ENCODE results near the gene TNFRSF4. TPM values are rescaled to one million over a fixed set of nuclear protein-coding genes. Genes with fewer than 3 reads are reported as not detected.

TNFRSF4 gene
- total RNA-seq, 5 donors from 2014 or later (not counting 1 experiment from before 2014, with no cell fraction given): 15.1 to 35.4 (median 17.8) TPM

DNA sequence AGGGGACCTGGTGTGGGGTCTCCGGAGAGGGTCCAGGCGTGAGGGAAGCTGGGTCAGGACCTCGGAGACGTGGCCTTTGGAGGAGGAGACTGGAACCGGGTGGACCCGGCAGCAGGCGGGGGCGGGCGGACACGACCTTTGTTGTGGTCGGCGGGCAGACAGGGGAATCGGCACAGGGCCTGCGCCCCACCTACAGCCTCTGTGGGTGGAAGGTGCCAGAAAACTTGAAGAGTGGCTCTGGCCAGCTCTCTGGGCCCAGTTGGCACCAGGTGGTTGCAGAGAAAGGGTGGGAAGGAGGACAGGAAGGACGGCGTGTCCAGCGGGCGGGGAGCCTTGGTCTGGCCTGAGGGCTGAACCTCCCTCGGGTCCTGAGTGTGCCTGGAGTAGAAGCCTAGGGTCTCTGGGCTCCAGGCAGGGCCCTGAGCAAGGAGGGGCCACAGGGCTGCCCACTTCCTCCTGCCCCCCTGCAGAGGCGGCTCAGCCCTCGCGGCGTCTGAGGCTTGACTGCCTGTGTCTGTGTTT lies 48.0 kb downstream of the TNFRSF4 start:
- Histone ChIP-seq H3K9me3 (no peaks in the 10 kb centered on the region), H3K4me1 (ENCODE audit: control insufficient read depth in 1 of 2, extremely low read depth in 1 of 2, insufficient read depth in 2 of 2, low read length in 2 of 2) (peaks cover 11 to 20% of the 10 kb centered on the region in 2 experiments), H3K27ac (ENCODE audit: low read length) (no peak overlapping the region), H3K36me3 (ENCODE audit: control insufficient read depth in 2 of 2, extremely low read depth in 1 of 2, insufficient read depth in 1 of 2, low read length in 1 of 2) (no peaks in the 10 kb centered on the region), H3K4me3 (ENCODE audit: control insufficient read depth in 1 of 2, extremely low read depth in 1 of 2, low read length in 1 of 2) (no peak overlapping the region), H3K27me3 (replicated peaks in 1 of 2; ENCODE audit: control insufficient read depth in 2 of 2, extremely low read depth in 1 of 2, insufficient read depth in 2 of 2, low read length in 1 of 2) (peaks cover 0 to 51% of the 10 kb centered on the region in 2 experiments)
- 62% methylated on average over 20 of the region's 23 CpGs for WGBS (ENCODE audit: insufficient coverage)
- no peaks in the 10 kb centered on the region for H3K9me3 Mint-ChIP-seq
- CTCF ChIA-PET: no interaction called here
- H3K4me1 Mint-ChIP-seq: peaks cover 5 to 8% (median 6%) of the 10 kb centered on the region in 3 donors
- POLR2A ChIA-PET: interaction anchor here in 1 of 2 donors (0.6 kb wide), 1 partner anchor 720 kb away, joined by 4 read pairs; no protein-coding TSS in a partner anchor
- peaks cover 5 to 8% of the 10 kb centered on the region in 2 donors for H3K27me3 Mint-ChIP-seq
- H3K27ac Mint-ChIP-seq: no peak overlapping the region
- no peak for ATAC-seq (replicated peaks in 1 of 4)
- no peak for DNase-seq
- no peak overlapping the region for H3K4me3 Mint-ChIP-seq
- H3K36me3 Mint-ChIP-seq: no peaks in the 10 kb centered on the region

DNA sequence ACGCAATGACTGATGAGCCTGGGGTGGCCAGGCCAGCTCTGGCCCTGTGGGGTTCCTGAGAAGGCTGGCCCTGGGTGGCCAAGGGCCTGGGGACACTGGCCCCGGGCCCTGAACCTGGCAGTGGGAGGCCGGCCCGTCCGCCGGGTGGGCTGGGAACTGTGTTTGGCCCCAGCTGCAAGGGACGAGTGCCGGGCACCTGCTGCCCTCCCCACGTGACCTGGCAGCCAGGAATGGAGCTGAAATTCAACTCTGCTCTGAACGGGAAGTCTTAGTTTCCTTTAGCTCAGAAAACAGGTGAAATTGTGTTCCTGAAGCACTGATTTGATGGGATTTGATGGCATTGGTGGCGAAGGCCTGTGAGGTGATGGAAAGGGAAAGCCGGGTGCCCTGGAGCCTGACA lies 48.5 kb downstream of the TNFRSF4 start:
- 89% methylated on average over 11 of the region's 12 CpGs for WGBS (ENCODE audit: insufficient coverage)
- Histone ChIP-seq H3K27ac (ENCODE audit: low read length) (no peak overlapping the region), H3K36me3 (ENCODE audit: control insufficient read depth in 2 of 2, extremely low read depth in 1 of 2, insufficient read depth in 1 of 2, low read length in 1 of 2) (no peaks in the 10 kb centered on the region), H3K4me3 (ENCODE audit: control insufficient read depth in 1 of 2, extremely low read depth in 1 of 2, low read length in 1 of 2) (no peak overlapping the region), H3K9me3 (no peaks in the 10 kb centered on the region), H3K27me3 (replicated peaks in 1 of 2; ENCODE audit: control insufficient read depth in 2 of 2, extremely low read depth in 1 of 2, insufficient read depth in 2 of 2, low read length in 1 of 2) (peaks cover 0 to 46% of the 10 kb centered on the region in 2 experiments), H3K4me1 (ENCODE audit: control insufficient read depth in 1 of 2, extremely low read depth in 1 of 2, insufficient read depth in 2 of 2, low read length in 2 of 2) (peaks cover 7 to 15% of the 10 kb centered on the region in 2 experiments)
- ChIA-PET POLR2A (interaction anchor here in 1 of 2 donors (0.6 kb wide), 1 partner anchor 721 kb away, joined by 4 read pairs; no protein-coding TSS in a partner anchor), CTCF (no interaction called here)
- Mint-ChIP-seq H3K9me3 (no peaks in the 10 kb centered on the region), H3K4me3 (no peak overlapping the region), H3K27ac (no peak overlapping the region), H3K36me3 (no peaks in the 10 kb centered on the region), H3K27me3 (peaks cover 5 to 8% of the 10 kb centered on the region in 2 donors), H3K4me1 (peaks cover 5 to 8% (median 6%) of the 10 kb centered on the region in 3 donors)
- DNase-seq (no peak), ATAC-seq (replicated peaks in 1 of 4) (no peak)

DNA sequence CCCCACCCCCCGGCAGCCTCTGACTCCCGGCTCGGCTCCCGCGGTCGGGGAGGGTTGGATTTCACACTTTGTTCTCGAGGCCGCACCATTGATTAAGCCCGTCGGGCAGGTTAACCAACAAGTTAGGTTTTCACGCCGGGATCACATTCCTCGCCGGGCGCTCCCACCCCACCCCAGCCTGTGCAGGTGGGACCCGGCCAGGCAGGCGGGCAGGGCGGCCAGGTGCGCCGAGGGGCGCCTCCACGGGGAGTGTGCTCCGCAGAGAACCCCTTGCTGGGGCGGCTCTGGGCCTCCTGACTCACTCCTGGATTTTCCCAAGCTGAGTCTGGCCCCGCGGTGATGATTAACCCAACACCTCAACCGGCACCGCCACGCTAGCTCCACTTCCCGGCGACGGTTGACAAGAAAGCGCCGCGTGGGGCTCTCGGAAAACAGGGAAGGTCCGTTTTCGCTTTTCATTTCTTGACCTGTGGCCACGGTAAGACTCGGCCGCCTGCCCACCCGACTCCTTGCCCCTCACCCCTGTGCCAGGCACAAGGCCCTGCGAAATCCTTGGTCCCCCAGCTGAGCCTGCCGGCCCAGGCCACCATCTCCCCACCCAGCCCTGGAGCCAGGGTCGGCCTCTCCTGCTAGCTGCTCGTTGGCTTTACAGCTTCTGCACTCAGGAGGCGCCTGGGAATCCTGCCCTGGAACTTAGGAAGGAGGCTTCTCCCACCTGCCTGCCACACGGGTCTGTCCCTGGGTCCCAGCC lies 49.1 kb downstream of the TNFRSF4 start:
- H3K27ac ChIP-seq (ENCODE audit: low read length): no peak overlapping the region
- H3K4me3 ChIP-seq (ENCODE audit: control insufficient read depth in 1 of 2, extremely low read depth in 1 of 2, low read length in 1 of 2): no peak overlapping the region
- H3K36me3 Mint-ChIP-seq: no peaks in the 10 kb centered on the region
- no peaks in the 10 kb centered on the region for H3K9me3 Mint-ChIP-seq
- no peaks in the 10 kb centered on the region for H3K9me3 ChIP-seq
- H3K4me1 Mint-ChIP-seq: peaks cover under 1 to 4% (median 2%) of the 10 kb centered on the region in 3 donors
- H3K27me3 ChIP-seq (replicated peaks in 1 of 2; ENCODE audit: control insufficient read depth in 2 of 2, extremely low read depth in 1 of 2, insufficient read depth in 2 of 2, low read length in 1 of 2): peaks cover 0 to 40% of the 10 kb centered on the region in 2 experiments
- 89% methylated on average over 42 of the region's 48 CpGs for WGBS (ENCODE audit: insufficient coverage)
- H3K4me1 ChIP-seq (ENCODE audit: control insufficient read depth in 1 of 2, extremely low read depth in 1 of 2, insufficient read depth in 2 of 2, low read length in 2 of 2): peaks cover 1 to 9% of the 10 kb centered on the region in 2 experiments
- POLR2A ChIA-PET: no interaction called here
- no peak overlapping the region for H3K4me3 Mint-ChIP-seq
- peaks cover under 1 to 5% of the 10 kb centered on the region in 2 donors for H3K27me3 Mint-ChIP-seq
- H3K27ac Mint-ChIP-seq: no peak overlapping the region
- DNase-seq: no peak
- ATAC-seq (replicated peaks in 1 of 4): no peak
- no peaks in the 10 kb centered on the region for H3K36me3 ChIP-seq (ENCODE audit: control insufficient read depth in 2 of 2, extremely low read depth in 1 of 2, insufficient read depth in 1 of 2, low read length in 1 of 2)
- CTCF ChIA-PET: no interaction called here

DNA sequence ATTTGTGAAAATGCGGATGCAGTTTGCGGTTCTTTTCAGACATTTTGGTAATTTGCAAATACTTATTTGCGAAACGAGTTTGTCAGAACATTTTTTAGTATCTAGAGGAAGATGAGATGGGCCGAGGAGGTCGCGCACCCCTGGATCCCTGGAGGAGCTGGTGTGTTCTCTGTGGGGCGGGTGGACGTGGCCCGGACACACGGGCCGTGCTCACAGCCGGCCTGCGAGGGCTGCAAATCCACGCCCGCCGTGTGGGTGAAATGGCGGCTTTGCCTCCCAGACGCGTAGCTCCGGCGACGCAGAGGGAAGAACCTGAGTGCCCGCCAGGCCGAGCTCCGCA lies 49.6 kb downstream of the TNFRSF4 start:
- H3K4me3 Mint-ChIP-seq: no peak overlapping the region
- Histone ChIP-seq H3K27me3 (replicated peaks in 1 of 2; ENCODE audit: control insufficient read depth in 2 of 2, extremely low read depth in 1 of 2, insufficient read depth in 2 of 2, low read length in 1 of 2) (peaks cover 0 to 35% of the 10 kb centered on the region in 2 experiments), H3K4me1 (ENCODE audit: control insufficient read depth in 1 of 2, extremely low read depth in 1 of 2, insufficient read depth in 2 of 2, low read length in 2 of 2) (peaks cover 0 to 5% of the 10 kb centered on the region in 2 experiments), H3K27ac (ENCODE audit: low read length) (no peak overlapping the region), H3K4me3 (ENCODE audit: control insufficient read depth in 1 of 2, extremely low read depth in 1 of 2, low read length in 1 of 2) (no peak overlapping the region), H3K36me3 (ENCODE audit: control insufficient read depth in 2 of 2, extremely low read depth in 1 of 2, insufficient read depth in 1 of 2, low read length in 1 of 2) (no peaks in the 10 kb centered on the region), H3K9me3 (no peaks in the 10 kb centered on the region)
- ChIA-PET POLR2A (no interaction called here), CTCF (no interaction called here)
- peaks cover 0 to 3% (median 0%) of the 10 kb centered on the region in 3 donors for H3K4me1 Mint-ChIP-seq
- H3K9me3 Mint-ChIP-seq: no peaks in the 10 kb centered on the region
- 91% methylated on average over 26 of the region's 26 CpGs for WGBS (ENCODE audit: insufficient coverage)
- ATAC-seq (replicated peaks in 1 of 4): no peak
- H3K27ac Mint-ChIP-seq: no peak overlapping the region
- H3K27me3 Mint-ChIP-seq: peaks cover 0 to 3% of the 10 kb centered on the region in 2 donors
- H3K36me3 Mint-ChIP-seq: no peaks in the 10 kb centered on the region
- no peak for DNase-seq

DNA sequence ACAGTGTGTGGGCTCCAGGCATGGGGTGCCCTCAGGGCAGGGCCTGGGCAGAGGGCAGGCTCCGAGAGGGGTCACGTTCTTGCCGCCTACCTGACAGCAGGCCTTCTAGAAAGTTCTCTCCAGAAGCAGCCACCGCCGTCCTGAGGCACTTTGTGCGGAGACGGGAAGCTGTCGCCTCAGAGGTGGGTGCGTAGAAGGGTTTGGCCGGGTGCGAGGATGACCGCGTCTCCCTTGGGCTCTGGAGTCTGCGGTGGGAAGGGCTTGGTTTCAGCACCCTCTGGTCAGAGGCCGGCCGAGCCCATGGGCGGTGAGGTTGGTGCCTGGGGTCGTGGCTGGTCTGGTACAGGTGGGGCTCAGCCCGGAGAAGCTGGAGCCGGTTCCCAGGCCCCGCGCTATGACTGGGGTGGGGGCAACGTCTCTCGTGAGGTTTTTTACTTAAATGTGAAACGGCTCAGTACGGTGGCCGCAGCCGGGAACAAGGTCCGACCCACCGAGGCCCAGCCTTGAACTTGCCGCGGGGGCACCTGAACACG lies 50.3 kb downstream of the TNFRSF4 start:
- Histone ChIP-seq H3K4me1 (ENCODE audit: control insufficient read depth in 1 of 2, extremely low read depth in 1 of 2, insufficient read depth in 2 of 2, low read length in 2 of 2) (peaks cover 0 to 8% of the 10 kb centered on the region in 2 experiments), H3K4me3 (ENCODE audit: control insufficient read depth in 1 of 2, extremely low read depth in 1 of 2, low read length in 1 of 2) (no peak overlapping the region), H3K27me3 (replicated peaks in 1 of 2; ENCODE audit: control insufficient read depth in 2 of 2, extremely low read depth in 1 of 2, insufficient read depth in 2 of 2, low read length in 1 of 2) (peaks cover 0 to 29% of the 10 kb centered on the region in 2 experiments), H3K36me3 (ENCODE audit: control insufficient read depth in 2 of 2, extremely low read depth in 1 of 2, insufficient read depth in 1 of 2, low read length in 1 of 2) (no peaks in the 10 kb centered on the region), H3K27ac (ENCODE audit: low read length) (no peak overlapping the region), H3K9me3 (no peaks in the 10 kb centered on the region)
- Mint-ChIP-seq H3K36me3 (no peaks in the 10 kb centered on the region), H3K9me3 (no peaks in the 10 kb centered on the region), H3K27me3 (peaks cover 0 to 3% of the 10 kb centered on the region in 2 donors), H3K27ac (no peak overlapping the region), H3K4me1 (peaks cover 0 to 3% (median 0%) of the 10 kb centered on the region in 3 donors), H3K4me3 (no peak overlapping the region)
- POLR2A ChIA-PET: no interaction called here
- DNase-seq: no peak
- CTCF ChIA-PET: no interaction called here
- ATAC-seq (replicated peaks in 1 of 4): no peak
- WGBS (ENCODE audit: insufficient coverage): 93% methylated on average over 33 of the region's 33 CpGs

DNA sequence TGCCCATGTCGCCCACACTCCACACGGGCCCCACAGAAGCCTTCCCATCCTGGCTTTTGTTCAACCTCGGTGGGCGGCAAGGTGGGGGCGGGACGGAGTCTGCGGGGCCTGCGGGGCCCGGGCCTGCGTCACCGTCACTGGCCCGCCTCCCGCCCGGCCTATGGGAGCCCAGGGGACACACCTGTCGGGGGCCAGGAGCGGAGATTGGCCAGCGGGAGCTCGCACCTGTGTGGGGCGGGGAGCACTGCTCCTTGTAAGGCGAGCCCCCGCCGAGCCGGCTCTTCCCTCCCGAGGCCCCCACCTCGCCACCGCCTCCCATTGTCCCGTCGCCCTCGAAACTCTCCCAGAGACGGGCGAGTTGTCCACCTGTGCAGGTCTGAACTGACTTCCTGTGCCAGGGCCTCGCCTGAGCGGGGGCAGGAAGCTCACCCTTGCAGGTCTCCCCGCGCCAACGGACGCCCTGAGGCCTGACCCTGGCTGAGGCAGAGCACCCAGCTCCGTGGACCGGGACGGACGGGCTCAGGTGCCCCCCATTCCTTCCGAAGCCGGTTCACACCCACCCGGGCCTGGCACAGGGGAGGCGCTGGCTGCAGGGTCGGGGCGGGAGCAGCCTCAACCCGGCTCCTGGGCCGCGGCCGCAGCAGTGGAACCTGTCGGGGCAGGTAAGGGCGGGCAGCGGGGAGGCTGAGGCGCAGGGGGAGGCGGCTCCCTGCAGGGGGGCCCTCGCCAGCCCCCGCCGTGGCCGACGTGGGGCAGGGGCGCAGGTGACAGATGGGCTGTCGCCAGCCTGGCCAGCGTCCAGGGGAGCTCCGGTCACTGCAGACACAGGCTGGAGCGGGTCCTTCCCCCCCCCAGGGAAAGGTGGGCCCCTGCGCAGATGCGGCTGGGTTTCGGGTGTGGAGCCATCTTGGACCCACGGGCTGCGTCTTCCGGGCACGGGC lies 51.1 kb downstream of the TNFRSF4 start:
- peaks cover 0 to 3% (median 0%) of the 10 kb centered on the region in 3 donors for H3K4me1 Mint-ChIP-seq
- H3K27me3 ChIP-seq (replicated peaks in 1 of 2; ENCODE audit: control insufficient read depth in 2 of 2, extremely low read depth in 1 of 2, insufficient read depth in 2 of 2, low read length in 1 of 2): peaks cover 0 to 23% of the 10 kb centered on the region in 2 experiments
- DNase-seq (no peak), ATAC-seq (replicated peaks in 1 of 4) (no peak)
- WGBS (ENCODE audit: insufficient coverage): 80% methylated on average over 68 of the region's 73 CpGs
- peaks cover 0 to 16% of the 10 kb centered on the region in 2 experiments for H3K4me1 ChIP-seq (ENCODE audit: control insufficient read depth in 1 of 2, extremely low read depth in 1 of 2, insufficient read depth in 2 of 2, low read length in 2 of 2)
- no peak overlapping the region for H3K27ac ChIP-seq (ENCODE audit: low read length)
- peaks cover 0 to 3% of the 10 kb centered on the region in 2 donors for H3K27me3 Mint-ChIP-seq
- no peaks in the 10 kb centered on the region for H3K36me3 Mint-ChIP-seq
- H3K36me3 ChIP-seq (ENCODE audit: control insufficient read depth in 2 of 2, extremely low read depth in 1 of 2, insufficient read depth in 1 of 2, low read length in 1 of 2): no peaks in the 10 kb centered on the region
- H3K4me3 ChIP-seq (ENCODE audit: control insufficient read depth in 1 of 2, extremely low read depth in 1 of 2, low read length in 1 of 2): no peak overlapping the region
- no peak overlapping the region for H3K4me3 Mint-ChIP-seq
- CTCF ChIA-PET: no interaction called here
- no peak overlapping the region for H3K27ac Mint-ChIP-seq
- no peaks in the 10 kb centered on the region for H3K9me3 Mint-ChIP-seq
- no peaks in the 10 kb centered on the region for H3K9me3 ChIP-seq
- POLR2A ChIA-PET: no interaction called here

All from T-cell (primary cell).